ENCODE results near the gene RSPO4. TPM values are rescaled to one million over a fixed set of nuclear protein-coding genes. Genes with fewer than 3 reads are reported as not detected.
A peak's percentile ranks its signal among the peaks of the same experiment; 100 is the strongest.

Gene RSPO4
- total and polyA plus RNA-seq, 4 donors: 0.93 to 1.0 TPM; not detected in 2

GRCh38 chr20:917416-917815, 84.7 kb downstream of the RSPO4 start:
- DNase-seq: no peak
- no peak for ATAC-seq (ENCODE audit: low FRiP score)
- peaks cover 0 to under 1% of the 10 kb centered on the region in 2 donors for H3K27me3 ChIP-seq (ENCODE audit: control insufficient read depth in 1 of 2, insufficient read depth in 2 of 2, low read length in 1 of 2)
- H3K27ac ChIP-seq (ENCODE audit: low read depth in 1 of 2, low read length in 2 of 2): no peak overlapping the region
- H3K4me3 ChIP-seq (ENCODE audit: low read length in 2 of 2): no peak overlapping the region
- H3K9me3 ChIP-seq (ENCODE audit: control insufficient read depth, low read length): no peaks in the 10 kb centered on the region
- H3K36me3 ChIP-seq (ENCODE audit: control insufficient read depth in 1 of 2, insufficient read depth in 2 of 2, low read length in 1 of 2): no peaks in the 10 kb centered on the region
- 50 to 55% methylated on average over 4 of the region's 4 CpGs for WGBS, 2 donors
- intact Hi-C loops (cut with DNase I): no loop called here
- no peaks in the 10 kb centered on the region for H3K4me1 ChIP-seq (ENCODE audit: control insufficient read depth in 1 of 2, insufficient read depth in 2 of 2, low read length in 2 of 2)

- DNase-seq (no peak), ATAC-seq (ENCODE audit: low FRiP score) (no peak)
- Histone ChIP-seq H3K4me3 (ENCODE audit: low read length in 2 of 2) (no peak overlapping the region), H3K27ac (ENCODE audit: low read depth in 1 of 2, low read length in 2 of 2) (no peak overlapping the region), H3K27me3 (ENCODE audit: control insufficient read depth in 1 of 2, insufficient read depth in 2 of 2, low read length in 1 of 2) (no peaks in the 10 kb centered on the region), H3K4me1 (ENCODE audit: control insufficient read depth in 1 of 2, insufficient read depth in 2 of 2, low read length in 2 of 2) (no peaks in the 10 kb centered on the region), H3K36me3 (ENCODE audit: control insufficient read depth in 1 of 2, insufficient read depth in 2 of 2, low read length in 1 of 2) (no peaks in the 10 kb centered on the region), H3K9me3 (ENCODE audit: control insufficient read depth, low read length) (no peaks in the 10 kb centered on the region)
- 58 to 71% methylated on average over 5 of the region's 5 CpGs for WGBS, 2 donors
- intact Hi-C loops (cut with DNase I): no loop called here
These were observed 85.3 kb downstream of the RSPO4 start for GRCh38 chr20:916825-917224.

- Histone ChIP-seq H3K27ac (ENCODE audit: low read depth in 1 of 2, low read length in 2 of 2) (no peak within 1 kb of the TSS), H3K36me3 (ENCODE audit: control insufficient read depth in 1 of 2, insufficient read depth in 2 of 2, low read length in 1 of 2) (no peaks in the 10 kb centered on the region), H3K4me1 (ENCODE audit: control insufficient read depth in 1 of 2, insufficient read depth in 2 of 2, low read length in 2 of 2) (no peaks in the 10 kb centered on the region), H3K9me3 (ENCODE audit: control insufficient read depth, low read length) (no peaks in the 10 kb centered on the region), H3K27me3 (ENCODE audit: control insufficient read depth in 1 of 2, insufficient read depth in 2 of 2, low read length in 1 of 2) (no peaks in the 10 kb centered on the region), H3K4me3 (ENCODE audit: low read length in 2 of 2) (no peak within 1 kb of the TSS)
- DNase-seq (no peak), ATAC-seq (ENCODE audit: low FRiP score) (no peak)
- intact Hi-C loops (cut with DNase I): no loop called here
- 32 to 36% methylated on average over 18 of the region's 18 CpGs for WGBS, 2 donors
These were observed 85.8 kb downstream of the RSPO4 start, which contains the start of gene ANGPT4 for GRCh38 chr20:916125-916799. TSS of gene ANGPT4 (minus strand) at chr20:916334. CDS start at chr20:916214, 120 bp downstream.

GRCh38 chr20:914727-915498, 87.2 kb downstream of the RSPO4 start:
- Histone ChIP-seq H3K36me3 (ENCODE audit: control insufficient read depth in 1 of 2, insufficient read depth in 2 of 2, low read length in 1 of 2) (no peaks in the 10 kb centered on the region), H3K27me3 (ENCODE audit: control insufficient read depth in 1 of 2, insufficient read depth in 2 of 2, low read length in 1 of 2) (no peaks in the 10 kb centered on the region), H3K9me3 (ENCODE audit: control insufficient read depth, low read length) (no peaks in the 10 kb centered on the region), H3K4me3 (ENCODE audit: low read length in 2 of 2) (no peak overlapping the region), H3K4me1 (ENCODE audit: control insufficient read depth in 1 of 2, insufficient read depth in 2 of 2, low read length in 2 of 2) (no peaks in the 10 kb centered on the region), H3K27ac (ENCODE audit: low read depth in 1 of 2, low read length in 2 of 2) (no peak overlapping the region)
- ATAC-seq (ENCODE audit: low FRiP score): no peak
- 73 to 74% methylated on average over 15 of the region's 15 CpGs for WGBS, 2 donors
- no peak for DNase-seq
- intact Hi-C loops (cut with DNase I): no loop called here

GRCh38 chr20:913306-913849, 88.7 kb downstream of the RSPO4 start:
- intact Hi-C loops (cut with DNase I): no loop called here
- Histone ChIP-seq H3K9me3 (ENCODE audit: control insufficient read depth, low read length) (no peaks in the 10 kb centered on the region), H3K27me3 (ENCODE audit: control insufficient read depth in 1 of 2, insufficient read depth in 2 of 2, low read length in 1 of 2) (no peaks in the 10 kb centered on the region), H3K27ac (ENCODE audit: low read depth in 1 of 2, low read length in 2 of 2) (no peak overlapping the region), H3K4me1 (ENCODE audit: control insufficient read depth in 1 of 2, insufficient read depth in 2 of 2, low read length in 2 of 2) (no peaks in the 10 kb centered on the region), H3K4me3 (ENCODE audit: low read length in 2 of 2) (no peak overlapping the region), H3K36me3 (ENCODE audit: control insufficient read depth in 1 of 2, insufficient read depth in 2 of 2, low read length in 1 of 2) (no peaks in the 10 kb centered on the region)
- no peak for DNase-seq
- ATAC-seq (ENCODE audit: low FRiP score): no peak
- 93% methylated on average over 5 of the region's 5 CpGs for WGBS, 2 donors

- no peak overlapping the region for H3K27ac ChIP-seq (ENCODE audit: low read depth in 1 of 2, low read length in 2 of 2)
- ATAC-seq (ENCODE audit: low FRiP score) (no peak), DNase-seq (no peak)
- WGBS, 2 donors: 62 to 63% methylated on average over 5 of the region's 5 CpGs
- H3K36me3 ChIP-seq (ENCODE audit: control insufficient read depth in 1 of 2, insufficient read depth in 2 of 2, low read length in 1 of 2): no peaks in the 10 kb centered on the region
- H3K4me3 ChIP-seq (ENCODE audit: low read length in 2 of 2): no peak overlapping the region
- intact Hi-C loops (cut with DNase I): no loop called here
- no peaks in the 10 kb centered on the region for H3K27me3 ChIP-seq (ENCODE audit: control insufficient read depth in 1 of 2, insufficient read depth in 2 of 2, low read length in 1 of 2)
- H3K4me1 ChIP-seq (ENCODE audit: control insufficient read depth in 1 of 2, insufficient read depth in 2 of 2, low read length in 2 of 2): no peaks in the 10 kb centered on the region
- H3K9me3 ChIP-seq (ENCODE audit: control insufficient read depth, low read length): no peaks in the 10 kb centered on the region
These were observed 90.1 kb downstream of the RSPO4 start for GRCh38 chr20:911882-912600.

GRCh38 chr20:910870-911770, 91.0 kb downstream of the RSPO4 start:
- Histone ChIP-seq H3K27me3 (ENCODE audit: control insufficient read depth in 1 of 2, insufficient read depth in 2 of 2, low read length in 1 of 2) (no peaks in the 10 kb centered on the region), H3K27ac (ENCODE audit: low read depth in 1 of 2, low read length in 2 of 2) (no peak overlapping the region)

More at GRCh38 chr20:910870-911770, 91.0 kb downstream of the RSPO4 start:
- intact Hi-C loops (cut with DNase I): no loop called here
- ATAC-seq (ENCODE audit: low FRiP score): peak; percentile 71
- Histone ChIP-seq H3K9me3 (ENCODE audit: control insufficient read depth, low read length) (no peaks in the 10 kb centered on the region), H3K4me3 (ENCODE audit: low read length in 2 of 2) (no peak overlapping the region), H3K36me3 (ENCODE audit: control insufficient read depth in 1 of 2, insufficient read depth in 2 of 2, low read length in 1 of 2) (no peaks in the 10 kb centered on the region), H3K4me1 (ENCODE audit: control insufficient read depth in 1 of 2, insufficient read depth in 2 of 2, low read length in 2 of 2) (no peaks in the 10 kb centered on the region)
- WGBS, 2 donors: 59 to 60% methylated on average over 12 of the region's 12 CpGs
- DNase-seq: peak; percentile 61 to 82
